Loucy (cell line): ENCODE data around the gene THBS4.

Experiments used
- EZH2phosphoT487 ChIP-seq: fragments of 200-600 bp; IDR thresholded peaks from 2 replicates; pipeline ENCODE4 v1.6.1; 2018; ENCODE audit warnings: antibody characterized with exemption, mild to moderate bottlenecking, moderate library complexity, borderline replicate concordance
- TF ChIP-seq, protein P1 (sequence below): fragments of 200-600 bp; sonication (generic); conservative IDR thresholded peaks from 2 replicates; pipeline ENCODE4 v1.5.1; 2014; ENCODE audit warnings: mild to moderate bottlenecking, antibody characterized with exemption, low read length

DNA sequence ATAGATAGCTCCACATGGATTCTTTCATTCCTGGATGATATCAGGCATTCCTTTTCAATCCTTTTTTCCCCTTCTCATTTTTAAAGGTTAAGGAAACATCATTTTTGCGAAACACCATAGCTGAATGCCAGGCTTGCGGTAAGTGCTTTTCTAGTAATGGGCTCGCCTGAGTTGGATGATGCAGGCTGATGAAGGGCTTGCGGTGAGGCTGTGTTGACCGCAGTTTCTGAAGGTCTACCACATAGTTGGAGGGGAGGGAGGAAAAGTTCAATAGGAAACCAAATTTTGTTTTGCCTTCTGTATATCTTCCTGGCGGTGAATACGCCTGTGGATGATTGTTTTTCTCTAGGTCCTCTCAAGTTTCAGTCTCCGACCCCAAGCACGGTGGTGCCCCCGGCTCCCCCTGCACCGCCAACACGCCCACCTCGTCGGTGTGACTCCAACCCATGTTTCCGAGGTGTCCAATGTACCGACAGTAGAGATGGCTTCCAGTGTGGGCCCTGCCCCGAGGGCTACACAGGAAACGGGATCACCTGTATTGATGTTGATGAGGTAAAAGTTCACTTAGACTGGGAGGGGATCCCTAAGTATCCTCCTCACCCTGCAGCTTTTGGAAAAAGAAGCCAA lies 24.3 kb downstream of the THBS4 start:
- TF ChIP-seq, protein P1, sequence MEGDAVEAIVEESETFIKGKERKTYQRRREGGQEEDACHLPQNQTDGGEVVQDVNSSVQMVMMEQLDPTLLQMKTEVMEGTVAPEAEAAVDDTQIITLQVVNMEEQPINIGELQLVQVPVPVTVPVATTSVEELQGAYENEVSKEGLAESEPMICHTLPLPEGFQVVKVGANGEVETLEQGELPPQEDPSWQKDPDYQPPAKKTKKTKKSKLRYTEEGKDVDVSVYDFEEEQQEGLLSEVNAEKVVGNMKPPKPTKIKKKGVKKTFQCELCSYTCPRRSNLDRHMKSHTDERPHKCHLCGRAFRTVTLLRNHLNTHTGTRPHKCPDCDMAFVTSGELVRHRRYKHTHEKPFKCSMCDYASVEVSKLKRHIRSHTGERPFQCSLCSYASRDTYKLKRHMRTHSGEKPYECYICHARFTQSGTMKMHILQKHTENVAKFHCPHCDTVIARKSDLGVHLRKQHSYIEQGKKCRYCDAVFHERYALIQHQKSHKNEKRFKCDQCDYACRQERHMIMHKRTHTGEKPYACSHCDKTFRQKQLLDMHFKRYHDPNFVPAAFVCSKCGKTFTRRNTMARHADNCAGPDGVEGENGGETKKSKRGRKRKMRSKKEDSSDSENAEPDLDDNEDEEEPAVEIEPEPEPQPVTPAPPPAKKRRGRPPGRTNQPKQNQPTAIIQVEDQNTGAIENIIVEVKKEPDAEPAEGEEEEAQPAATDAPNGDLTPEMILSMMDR, result no peak
- TF ChIP-seq EZH2phosphoT487, result no peak
